Peyer's patch (tissue), 4 donors: ENCODE results near the gene TLCD2. TPM values are rescaled to one million over a fixed set of nuclear protein-coding genes. Genes with fewer than 3 reads are reported as not detected.
"Not testable (repeated sequence)": the region's sequence is repeated elsewhere in the genome, so short reads cannot be mapped to it uniquely, and the experiment has no call there.

Source experiments
- DNase-seq, 3 donors: peaks; one replicate each; pipeline ENCODE4 v3.0.0-alpha.2; 2017 to 2019
- H3K27ac ChIP-seq, 4 donors: fragments of 200-600 bp; sonication (generic); one replicate each; pipeline ENCODE4 v1.5.1; 2016 to 2019
- H3K27me3 ChIP-seq, 2 donors: fragments of 200-600 bp; sonication (generic); one replicate each; pipeline ENCODE4 v1.5.1; 2019
- H3K36me3 ChIP-seq, 3 donors: fragments of 200-600 bp; sonication (generic); one replicate each; pipeline ENCODE4 v1.5.1; 2016 to 2019
- H3K4me1 ChIP-seq, 4 donors: fragments of 200-600 bp; sonication (generic); one replicate each; pipeline ENCODE4 v1.5.1; 2016 to 2019
- H3K4me3 ChIP-seq, 4 donors: fragments of 200-600 bp; sonication (generic); 1 replicate in 3 of 4; 2 replicates in 1 of 4; pipeline ENCODE4 v1.5.1; 2016 to 2019; ENCODE audit warnings: mild to moderate bottlenecking in 1 of 4
- H3K9me3 ChIP-seq, 4 donors: fragments of 200-600 bp; sonication (generic); one replicate each; pipeline ENCODE4 v1.5.1; 2016 to 2019; ENCODE audit warnings: mild to moderate bottlenecking in 1 of 4
- CTCF ChIP-seq, 6 experiments: fragments of 450-650 bp in 4 of 6; fragments of 200-600 bp in 2 of 6; sonication (generic) in 1 of 6; IDR thresholded peaks; one replicate each; pipeline ENCODE4 v1.5.1; 2017 to 2019; ENCODE audit warnings: antibody characterized with exemption in 6 of 6, mild to moderate bottlenecking in 3 of 6, moderate library complexity in 1 of 6
- POLR2A ChIP-seq, 2 donors: fragments of 450-650 bp; IDR thresholded peaks; one replicate each; pipeline ENCODE4 v1.5.1; 2017; ENCODE audit warnings: antibody characterized with exemption in 2 of 2, mild to moderate bottlenecking in 2 of 2, moderate library complexity in 2 of 2
- total RNA-seq, 4 donors: library from RNA; depleted of rRNA; stranded (reverse); fragments of >200 nt; gene quantifications; one replicate each; pipeline ENCODE4 v1.1.0, GENCODE V29; 2016

Gene TLCD2
- total RNA-seq, 4 donors from 2014 or later, result 8.3 to 37.8 (median 19.5) TPM

GRCh38 chr17:1710807-1711553, 803 bp upstream of the TLCD2 start:
- no peak for DNase-seq
- H3K4me1 ChIP-seq, result peaks cover 0 to 37% (median 11%) of the 10 kb centered on the region in 4 donors
- H3K4me3 ChIP-seq, result peak overlapping the region in 3 of 4 donors; percentile 61 to 82 (median 79)
- no peaks in the 10 kb centered on the region for H3K27me3 ChIP-seq
- H3K9me3 ChIP-seq, result no peaks in the 10 kb centered on the region
- peak overlapping the region in 3 of 4 donors; percentile 92 to 97 (median 92) for H3K27ac ChIP-seq
- TF ChIP-seq CTCF (IDR thresholded peaks at IDR 0.05) (no peak), POLR2A (IDR thresholded peaks at IDR 0.05) (no peak)
- peaks cover 0 to 35% (median 0%) of the 10 kb centered on the region in 3 donors for H3K36me3 ChIP-seq

GRCh38 chr17:1709403-1709951, 700 bp downstream of the TLCD2 start:
- TF ChIP-seq CTCF (IDR thresholded peaks at IDR 0.05) (no peak), POLR2A (IDR thresholded peaks at IDR 0.05) (peak in 1 of 2 donors; percentile 19)
- Histone ChIP-seq H3K4me3 (peak overlapping the region; percentile 55 to 82 (median 70)), H3K4me1 (peaks cover 0 to 37% (median 6%) of the 10 kb centered on the region in 4 donors), H3K27me3 (no peaks in the 10 kb centered on the region), H3K36me3 (peaks cover 0 to 35% (median 0%) of the 10 kb centered on the region in 3 donors), H3K27ac (peak overlapping the region; percentile 66 to 97 (median 92)), H3K9me3 (no peaks in the 10 kb centered on the region)
- peak in 1 of 3 donors; percentile 57 for DNase-seq

- peaks cover 0 to 34% (median 0%) of the 10 kb centered on the region in 3 donors for H3K36me3 ChIP-seq
- DNase-seq, H3K27me3 ChIP-seq, H3K9me3 ChIP-seq, H3K27ac ChIP-seq: not testable (repeated sequence)
- peaks cover 0 to 32% (median 6%) of the 10 kb centered on the region in 4 donors for H3K4me1 ChIP-seq
- H3K4me3 ChIP-seq, result peak overlapping the region in 2 of 4 donors; percentile 8 to 79
Measured at GRCh38 chr17:1708791-1709346, 1.3 kb downstream of the TLCD2 start.

- no peaks in the 10 kb centered on the region for H3K9me3 ChIP-seq
- no peaks in the 10 kb centered on the region for H3K27me3 ChIP-seq
- TF ChIP-seq CTCF (IDR thresholded peaks at IDR 0.05), result no peak
- no peak for TF ChIP-seq POLR2A (IDR thresholded peaks at IDR 0.05)
- H3K36me3 ChIP-seq, result peaks cover 0 to 16% (median 0%) of the 10 kb centered on the region in 3 donors
- no peak overlapping the region for H3K4me3 ChIP-seq
- no peak overlapping the region for H3K27ac ChIP-seq
- DNase-seq, result no peak
- H3K4me1 ChIP-seq, result peaks cover 0 to 17% (median 6%) of the 10 kb centered on the region in 4 donors
Measured at GRCh38 chr17:1707107-1707506, 3.1 kb downstream of the TLCD2 start.

GRCh38 chr17:1705004-1705403, 5.2 kb downstream of the TLCD2 start:
- H3K4me1 ChIP-seq, result peaks cover 0 to 7% (median 3%) of the 10 kb centered on the region in 4 donors
- no peaks in the 10 kb centered on the region for H3K9me3 ChIP-seq
- peaks cover 0 to 11% (median 0%) of the 10 kb centered on the region in 3 donors for H3K36me3 ChIP-seq
- no peak overlapping the region for H3K4me3 ChIP-seq
- no peaks in the 10 kb centered on the region for H3K27me3 ChIP-seq
- no peak overlapping the region for H3K27ac ChIP-seq
- TF ChIP-seq POLR2A (IDR thresholded peaks at IDR 0.05), result no peak
- no peak for TF ChIP-seq CTCF (IDR thresholded peaks at IDR 0.05)
- DNase-seq, result no peak

- Histone ChIP-seq H3K27ac (no peak overlapping the region), H3K9me3 (no peaks in the 10 kb centered on the region), H3K27me3 (no peaks in the 10 kb centered on the region), H3K4me1 (no peaks in the 10 kb centered on the region), H3K4me3 (no peak overlapping the region), H3K36me3 (peaks cover 0 to 10% (median 0%) of the 10 kb centered on the region in 3 donors)
- no peak for TF ChIP-seq POLR2A (IDR thresholded peaks at IDR 0.05)
- no peak for TF ChIP-seq CTCF (IDR thresholded peaks at IDR 0.05)
- no peak for DNase-seq
Measured at GRCh38 chr17:1703063-1703462, 7.1 kb downstream of the TLCD2 start.

GRCh38 chr17:1699891-1700290, 10.3 kb downstream of the TLCD2 start:
- H3K4me1 ChIP-seq, DNase-seq: not testable (repeated sequence)

More at GRCh38 chr17:1699891-1700290, 10.3 kb downstream of the TLCD2 start:
- H3K9me3 ChIP-seq, H3K36me3 ChIP-seq, H3K27ac ChIP-seq, H3K27me3 ChIP-seq, H3K4me3 ChIP-seq: not testable (repeated sequence)
